ENCODE results near the gene CUX1.

Gene CUX1

DNA sequence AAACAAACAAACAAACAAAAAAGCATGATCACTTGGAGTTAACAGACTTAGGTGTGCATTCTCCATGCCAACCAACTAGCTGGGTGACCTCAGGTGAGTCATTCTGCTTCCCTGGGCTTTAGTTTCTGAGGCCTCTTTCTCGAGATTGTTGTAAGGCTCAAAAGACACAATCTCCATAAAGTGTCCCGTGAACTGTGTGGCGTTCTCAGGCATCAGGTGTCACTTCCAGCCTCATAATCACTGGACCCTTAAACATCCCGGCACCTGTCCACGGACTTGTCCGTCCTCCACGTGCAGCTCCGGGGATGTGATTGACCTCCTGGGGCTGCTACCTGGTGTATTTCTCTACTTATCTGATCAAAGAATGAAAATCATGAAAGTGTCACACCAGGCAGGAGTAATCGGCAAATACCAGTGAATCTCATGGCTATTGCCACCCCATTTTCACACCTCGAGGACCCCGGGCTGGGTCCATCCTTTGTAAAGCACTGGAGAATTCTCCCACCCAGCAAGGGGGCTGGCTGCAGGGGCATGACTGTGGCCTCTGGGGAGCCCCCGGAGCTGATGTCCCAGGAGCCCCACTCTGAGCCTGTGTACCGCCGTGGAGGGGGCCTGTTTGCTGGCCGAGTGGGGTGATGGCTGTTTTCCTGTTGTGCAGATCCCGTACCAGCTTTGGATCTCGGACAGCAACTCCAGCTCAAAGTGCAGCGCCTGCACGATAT, 279.4 kb downstream of the CUX1 start:
- Histone ChIP-seq H3K36me3 (ENCODE audit: control insufficient read depth, insufficient read depth, low read length) (peaks cover 45% of the 10 kb centered on the region), H3K27ac (ENCODE audit: low read depth, low read length, severe bottlenecking) (peak overlapping the region; percentile 79), H3K4me1 (ENCODE audit: control insufficient read depth, insufficient read depth, low read length, poor library complexity, severe bottlenecking) (peaks cover 10% of the 10 kb centered on the region), H3K4me3 (ENCODE audit: extremely low read depth, insufficient read depth, low read length, poor library complexity, severe bottlenecking) (no peak overlapping the region), H3K9me3 (ENCODE audit: control insufficient read depth, low read length) (no peaks in the 10 kb centered on the region)
- WGBS, 2 experiments (ENCODE audit: insufficient coverage in 2 of 2) = 86 to 93% methylated on average over 15 of the region's 19 CpGs

DNA sequence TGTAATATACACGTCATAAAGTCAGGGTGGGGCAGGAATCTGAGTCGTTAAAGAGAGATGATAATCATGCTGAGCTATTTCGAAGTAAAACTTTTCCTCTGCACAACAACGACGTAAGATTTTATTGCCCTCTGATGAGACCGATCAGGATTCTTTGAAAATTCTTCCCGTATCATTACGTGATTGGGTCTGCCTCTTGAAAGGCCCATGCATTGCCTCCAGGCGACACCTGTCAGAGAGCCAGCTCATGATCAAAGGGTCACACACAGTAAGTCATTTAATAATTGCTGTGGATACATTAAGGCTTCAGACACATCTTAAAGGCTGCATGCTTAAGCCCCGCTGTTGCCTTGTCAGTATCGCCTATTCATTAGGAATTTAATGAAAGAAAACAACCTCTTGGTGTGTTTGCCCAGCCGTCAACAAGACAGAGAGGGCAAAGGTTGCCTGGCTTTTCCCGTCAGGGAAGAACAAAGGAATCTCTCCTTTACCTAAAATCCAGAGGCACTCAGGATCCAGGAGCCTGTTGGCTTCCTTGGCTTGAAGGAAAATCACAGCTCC, 280.3 kb downstream of the CUX1 start:
- Histone ChIP-seq H3K36me3 (ENCODE audit: control insufficient read depth, insufficient read depth, low read length) (peaks cover 45% of the 10 kb centered on the region), H3K4me3 (ENCODE audit: extremely low read depth, insufficient read depth, low read length, poor library complexity, severe bottlenecking) (no peak overlapping the region), H3K27ac (ENCODE audit: low read depth, low read length, severe bottlenecking) (peak overlapping the region; percentile 79), H3K9me3 (ENCODE audit: control insufficient read depth, low read length) (no peaks in the 10 kb centered on the region), H3K4me1 (ENCODE audit: control insufficient read depth, insufficient read depth, low read length, poor library complexity, severe bottlenecking) (peaks cover 5% of the 10 kb centered on the region)
- WGBS, 2 experiments (ENCODE audit: insufficient coverage in 2 of 2) = 69 to 78% methylated on average over 13 of the region's 13 CpGs

DNA sequence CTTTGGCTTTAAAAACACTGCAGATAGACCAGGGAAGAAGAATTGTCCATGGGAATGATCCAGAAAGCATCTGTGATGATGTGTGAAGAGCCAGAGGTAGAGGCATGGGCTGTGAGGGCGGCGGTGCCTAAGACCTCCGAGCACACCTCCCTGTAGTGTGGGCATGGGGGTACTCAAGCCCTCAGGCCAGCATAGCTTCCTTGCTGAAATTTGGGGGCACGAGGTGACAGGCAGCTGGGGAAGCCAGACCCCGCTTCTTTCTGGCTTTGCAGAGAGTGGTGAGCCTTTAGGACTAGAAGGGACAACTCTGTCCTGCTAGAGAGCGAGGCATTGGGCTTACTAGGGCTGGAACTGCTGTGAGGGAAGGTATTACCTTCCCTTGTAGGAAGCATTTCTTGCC, 281.6 kb downstream of the CUX1 start:
- Histone ChIP-seq H3K9me3 (ENCODE audit: control insufficient read depth, low read length) (no peaks in the 10 kb centered on the region), H3K27ac (ENCODE audit: low read depth, low read length, severe bottlenecking) (no peak overlapping the region), H3K4me3 (ENCODE audit: extremely low read depth, insufficient read depth, low read length, poor library complexity, severe bottlenecking) (no peak overlapping the region), H3K36me3 (ENCODE audit: control insufficient read depth, insufficient read depth, low read length) (peaks cover 58% of the 10 kb centered on the region), H3K4me1 (ENCODE audit: control insufficient read depth, insufficient read depth, low read length, poor library complexity, severe bottlenecking) (peaks cover 4% of the 10 kb centered on the region)
- 97 to 98% methylated on average over 5 of the region's 6 CpGs for WGBS, 2 experiments (ENCODE audit: insufficient coverage in 2 of 2)

DNA sequence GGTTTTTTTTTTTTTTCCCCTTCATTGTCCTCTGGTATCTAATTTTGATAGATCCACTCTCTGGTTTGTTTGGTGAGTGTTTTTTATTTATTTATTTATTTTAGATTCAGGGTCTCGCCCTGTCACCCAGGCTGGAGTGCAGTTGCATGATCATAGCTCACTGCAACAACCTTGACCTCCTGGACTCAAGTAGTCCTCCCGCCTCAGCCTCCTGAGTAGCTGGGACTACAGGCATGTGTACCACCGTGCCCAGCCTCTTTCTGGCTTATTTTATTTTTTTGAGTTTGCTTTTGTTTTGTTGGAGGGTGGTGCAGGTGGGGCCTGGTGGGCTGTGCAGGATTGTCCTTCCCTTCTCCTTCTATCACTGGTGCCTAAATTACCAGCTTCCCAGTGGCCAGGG, 282.0 kb downstream of the CUX1 start:
- Histone ChIP-seq H3K4me1 (ENCODE audit: control insufficient read depth, insufficient read depth, low read length, poor library complexity, severe bottlenecking) (peaks cover 4% of the 10 kb centered on the region), H3K36me3 (ENCODE audit: control insufficient read depth, insufficient read depth, low read length) (peaks cover 63% of the 10 kb centered on the region), H3K9me3 (ENCODE audit: control insufficient read depth, low read length) (no peaks in the 10 kb centered on the region), H3K4me3 (ENCODE audit: extremely low read depth, insufficient read depth, low read length, poor library complexity, severe bottlenecking) (no peak overlapping the region), H3K27ac (ENCODE audit: low read depth, low read length, severe bottlenecking) (no peak overlapping the region)
- WGBS, 2 experiments (ENCODE audit: insufficient coverage in 2 of 2) = 86 to 90% methylated on average over 1 to 2 of the region's 3 CpGs

DNA sequence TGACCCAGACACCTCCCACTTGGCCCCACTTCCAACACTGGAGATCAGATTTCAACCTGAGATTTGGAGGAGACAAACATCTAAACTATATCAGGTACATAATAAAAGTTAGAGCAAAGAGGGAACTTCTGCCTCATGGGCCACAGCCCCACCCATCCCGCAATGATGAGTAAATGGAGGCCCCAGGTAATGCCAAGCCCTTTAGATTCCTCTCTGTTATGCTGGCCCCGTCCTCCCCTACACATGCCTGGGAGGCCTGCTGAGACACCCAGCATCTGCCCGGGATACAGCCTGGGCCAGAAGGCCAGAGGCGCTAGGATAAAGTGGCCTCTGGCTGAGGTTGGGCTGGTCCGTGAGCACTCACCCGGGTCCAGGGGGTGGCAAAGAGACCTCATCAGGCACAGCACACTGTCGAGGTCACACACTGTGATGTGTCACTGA, 283.7 kb downstream of the CUX1 start:
- H3K4me1 ChIP-seq (ENCODE audit: control insufficient read depth, insufficient read depth, low read length, poor library complexity, severe bottlenecking) = peaks cover 4% of the 10 kb centered on the region
- H3K36me3 ChIP-seq (ENCODE audit: control insufficient read depth, insufficient read depth, low read length) = peaks cover 74% of the 10 kb centered on the region
- no peaks in the 10 kb centered on the region for H3K9me3 ChIP-seq (ENCODE audit: control insufficient read depth, low read length)
- H3K27ac ChIP-seq (ENCODE audit: low read depth, low read length, severe bottlenecking) = no peak overlapping the region
- WGBS, 2 experiments (ENCODE audit: insufficient coverage in 2 of 2) = 90 to 96% methylated on average over 6 to 7 of the region's 7 CpGs
- no peak overlapping the region for H3K4me3 ChIP-seq (ENCODE audit: extremely low read depth, insufficient read depth, low read length, poor library complexity, severe bottlenecking)

DNA sequence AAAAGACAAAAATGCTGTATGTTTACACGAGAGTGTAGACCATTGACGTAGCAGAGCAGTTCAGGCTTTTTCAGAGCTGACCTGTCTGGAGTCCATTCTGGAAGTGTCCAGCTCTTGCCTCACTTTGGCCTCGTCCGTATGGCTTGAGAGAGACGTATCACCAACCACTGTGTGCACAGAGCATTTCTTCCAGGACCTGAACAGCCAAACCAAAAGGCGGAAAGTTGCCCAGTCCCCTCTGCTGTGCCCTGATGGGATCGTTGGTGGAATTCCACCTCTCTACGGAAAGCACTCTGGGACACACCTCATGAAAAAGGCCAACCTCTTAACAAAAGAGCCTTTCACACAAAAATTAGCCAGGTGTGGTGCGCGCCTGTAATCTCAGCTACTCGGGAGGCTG, 284.5 kb downstream of the CUX1 start:
- H3K9me3 ChIP-seq (ENCODE audit: control insufficient read depth, low read length) = no peaks in the 10 kb centered on the region
- H3K36me3 ChIP-seq (ENCODE audit: control insufficient read depth, insufficient read depth, low read length) = peaks cover 80% of the 10 kb centered on the region
- no peak overlapping the region for H3K4me3 ChIP-seq (ENCODE audit: extremely low read depth, insufficient read depth, low read length, poor library complexity, severe bottlenecking)
- H3K4me1 ChIP-seq (ENCODE audit: control insufficient read depth, insufficient read depth, low read length, poor library complexity, severe bottlenecking) = peaks cover 3% of the 10 kb centered on the region
- 96 to 97% methylated on average over 11 of the region's 11 CpGs for WGBS, 2 experiments (ENCODE audit: insufficient coverage in 2 of 2)
- H3K27ac ChIP-seq (ENCODE audit: low read depth, low read length, severe bottlenecking) = no peak overlapping the region

DNA sequence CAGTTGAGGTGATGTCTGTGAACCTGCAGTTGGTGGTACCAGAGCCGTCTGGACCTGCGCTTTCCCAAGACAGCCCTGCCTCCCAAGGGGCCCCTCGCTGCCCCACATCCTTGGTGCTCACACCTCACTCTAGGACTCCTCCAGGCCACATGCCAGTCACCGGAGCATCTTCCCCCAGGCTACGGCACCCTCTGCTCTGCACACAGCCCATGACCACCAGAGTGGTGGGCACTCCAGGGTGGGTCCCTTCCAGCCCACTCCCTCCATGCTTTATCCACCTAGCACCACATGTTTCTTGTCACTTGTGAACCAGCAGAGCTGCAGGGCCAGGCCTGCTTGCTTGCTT, 285.6 kb downstream of the CUX1 start:
- no peak overlapping the region for H3K27ac ChIP-seq (ENCODE audit: low read depth, low read length, severe bottlenecking)
- peaks cover 84% of the 10 kb centered on the region for H3K36me3 ChIP-seq (ENCODE audit: control insufficient read depth, insufficient read depth, low read length)
- no peak overlapping the region for H3K4me3 ChIP-seq (ENCODE audit: extremely low read depth, insufficient read depth, low read length, poor library complexity, severe bottlenecking)
- WGBS, 2 experiments (ENCODE audit: insufficient coverage in 2 of 2) = 91 to 100% methylated on average over 3 to 5 of the region's 5 CpGs
- H3K4me1 ChIP-seq (ENCODE audit: control insufficient read depth, insufficient read depth, low read length, poor library complexity, severe bottlenecking) = no peaks in the 10 kb centered on the region
- no peaks in the 10 kb centered on the region for H3K9me3 ChIP-seq (ENCODE audit: control insufficient read depth, low read length)

DNA sequence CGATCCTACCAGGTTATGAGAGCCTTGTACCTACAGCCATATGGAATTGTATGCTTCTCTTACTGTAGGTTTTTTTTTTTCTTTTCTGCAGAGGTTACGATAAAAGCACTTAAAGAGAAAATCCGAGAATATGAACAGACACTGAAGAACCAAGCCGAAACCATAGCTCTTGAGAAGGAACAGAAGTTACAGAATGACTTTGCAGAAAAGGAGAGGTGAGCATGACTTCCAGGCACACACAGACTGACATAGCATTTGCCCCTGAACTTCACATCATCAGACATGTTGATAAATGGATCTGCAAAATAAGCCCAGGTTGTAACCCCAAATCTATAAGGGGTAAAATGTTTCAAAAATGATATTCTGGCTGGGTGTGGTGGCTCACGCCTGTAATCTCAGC, 286.8 kb downstream of the CUX1 start:
- WGBS, 2 experiments (ENCODE audit: insufficient coverage in 2 of 2) = 100% methylated on average over 3 to 4 of the region's 5 CpGs
- Histone ChIP-seq H3K36me3 (ENCODE audit: control insufficient read depth, insufficient read depth, low read length) (peaks cover 84% of the 10 kb centered on the region), H3K9me3 (ENCODE audit: control insufficient read depth, low read length) (no peaks in the 10 kb centered on the region), H3K4me3 (ENCODE audit: extremely low read depth, insufficient read depth, low read length, poor library complexity, severe bottlenecking) (no peak overlapping the region), H3K4me1 (ENCODE audit: control insufficient read depth, insufficient read depth, low read length, poor library complexity, severe bottlenecking) (no peaks in the 10 kb centered on the region), H3K27ac (ENCODE audit: low read depth, low read length, severe bottlenecking) (no peak overlapping the region)

DNA sequence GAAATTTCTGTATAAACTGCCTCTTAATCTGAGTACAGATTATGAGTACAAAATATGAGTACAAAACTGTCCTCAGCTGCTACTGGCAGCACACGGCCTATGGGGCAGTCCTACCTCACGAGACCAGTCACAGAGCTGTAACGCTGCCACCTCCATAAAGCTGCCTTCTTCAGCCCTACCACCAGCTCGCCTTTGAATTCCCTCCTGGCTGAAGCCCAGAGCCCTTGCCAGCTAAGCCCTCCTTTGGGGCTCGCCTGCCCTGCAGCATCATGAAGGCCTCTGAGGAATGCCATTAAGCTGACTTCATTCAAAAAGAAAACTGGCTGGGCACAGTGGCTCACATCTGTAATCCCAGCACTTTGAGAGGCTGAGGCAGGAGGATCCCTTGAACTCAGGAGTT, 289.2 kb downstream of the CUX1 start:
- 96 to 100% methylated on average over 5 of the region's 5 CpGs for WGBS, 2 experiments (ENCODE audit: insufficient coverage in 2 of 2)
- H3K36me3 ChIP-seq (ENCODE audit: control insufficient read depth, insufficient read depth, low read length) = peaks cover 75% of the 10 kb centered on the region
- H3K9me3 ChIP-seq (ENCODE audit: control insufficient read depth, low read length) = no peaks in the 10 kb centered on the region
- no peak overlapping the region for H3K27ac ChIP-seq (ENCODE audit: low read depth, low read length, severe bottlenecking)
- H3K4me3 ChIP-seq (ENCODE audit: extremely low read depth, insufficient read depth, low read length, poor library complexity, severe bottlenecking) = no peak overlapping the region
- H3K4me1 ChIP-seq (ENCODE audit: control insufficient read depth, insufficient read depth, low read length, poor library complexity, severe bottlenecking) = no peaks in the 10 kb centered on the region

DNA sequence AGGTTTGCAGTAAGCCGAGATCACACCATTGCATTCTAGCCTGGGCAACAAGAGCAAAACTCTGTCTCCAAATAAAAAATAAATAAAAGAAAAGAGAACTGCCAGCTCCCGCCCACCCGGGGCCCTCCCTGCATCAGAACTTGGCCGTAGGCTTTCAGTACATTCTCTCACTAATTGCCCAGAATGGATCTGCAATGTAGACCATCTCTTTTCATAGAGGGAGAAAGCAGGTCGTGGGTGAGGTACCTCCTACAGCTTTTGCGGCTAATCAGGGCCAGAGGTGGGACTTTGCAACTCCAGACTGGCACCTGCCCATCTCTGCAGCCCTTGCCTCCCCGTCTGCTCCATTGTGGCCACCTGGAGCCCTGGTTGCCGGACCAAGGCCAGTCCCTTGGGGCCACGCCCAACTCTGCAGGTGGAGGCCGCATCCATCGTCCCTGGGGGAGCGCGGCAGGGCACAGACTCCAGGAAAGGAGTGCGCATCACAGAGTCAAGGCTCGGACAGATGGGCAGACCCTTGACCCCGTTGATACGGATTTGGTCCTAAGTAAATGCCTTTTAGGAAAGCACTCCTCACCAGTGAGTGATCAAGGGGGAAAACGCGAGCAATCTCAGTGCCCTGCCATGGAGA, 290.2 kb downstream of the CUX1 start:
- H3K9me3 ChIP-seq (ENCODE audit: control insufficient read depth, low read length) = no peaks in the 10 kb centered on the region
- H3K4me3 ChIP-seq (ENCODE audit: extremely low read depth, insufficient read depth, low read length, poor library complexity, severe bottlenecking) = no peak overlapping the region
- no peaks in the 10 kb centered on the region for H3K4me1 ChIP-seq (ENCODE audit: control insufficient read depth, insufficient read depth, low read length, poor library complexity, severe bottlenecking)
- H3K27ac ChIP-seq (ENCODE audit: low read depth, low read length, severe bottlenecking) = no peak overlapping the region
- 90 to 95% methylated on average over 15 to 18 of the region's 19 CpGs for whole genome bisulfite sequencing, 2 experiments (ENCODE audit: insufficient coverage in 2 of 2)
- H3K36me3 ChIP-seq (ENCODE audit: control insufficient read depth, insufficient read depth, low read length) = peaks cover 76% of the 10 kb centered on the region

Data from mesodermal cell (in vitro differentiated cells).